SU-DHL-6 (cell line): ENCODE measurements around the gene STPG3.
"Not testable (repeated sequence)": the region's sequence is repeated elsewhere in the genome, so short reads cannot be mapped to it uniquely, and the experiment has no call there.

Source experiments
- H2AFZ ChIP-seq: fragments of 200-600 bp; sonication (generic); 2 replicates; pipeline ENCODE4 v1.6.1; 2014; ENCODE audit warnings: low read depth, mild to moderate bottlenecking, moderate library complexity, mixed read lengths, antibody characterized with exemption, low read length; ENCODE audit not compliant: severe bottlenecking
- H3F3A ChIP-seq: fragments of 200-600 bp; shearing (Covaris generic); 2 replicates; pipeline ENCODE4 v1.6.0; 2016; ENCODE audit warnings: antibody characterized with exemption, mild to moderate bottlenecking; ENCODE audit not compliant: insufficient read depth
- H3K27ac ChIP-seq: fragments of 200-600 bp; sonication (generic); 2 replicates; pipeline ENCODE4 v1.5.1; 2016; ENCODE audit warnings: low read depth, mild to moderate bottlenecking, low read length, moderate library complexity, mixed read lengths
- H3K27me3 ChIP-seq: fragments of 200-600 bp; sonication (generic), shearing (Covaris generic); 2 replicates; pipeline ENCODE4 v1.6.0; 2014; ENCODE audit warnings: mild to moderate bottlenecking, low read length
- H3K36me3 ChIP-seq: fragments of 200-600 bp; sonication (generic); 2 replicates; pipeline ENCODE4 v1.6.1; 2014; ENCODE audit warnings: mild to moderate bottlenecking, low read length, mixed read lengths
- H3K4me2 ChIP-seq: fragments of 300-600, 200-600 bp; shearing (Covaris generic), sonication (generic); 2 replicates; pipeline ENCODE4 v1.6.0; 2014; ENCODE audit warnings: low read length, low read depth, mild to moderate bottlenecking; ENCODE audit not compliant: poor library complexity, severe bottlenecking
- H3K4me3 ChIP-seq: fragments of 200-600 bp; sonication (generic); 2 replicates; pipeline ENCODE4 v1.5.1; 2014; ENCODE audit warnings: antibody characterized with exemption, low read length, mild to moderate bottlenecking, mixed read lengths; ENCODE audit not compliant: insufficient read depth, poor library complexity, severe bottlenecking
- H3K79me2 ChIP-seq: fragments of 200-600 bp; sonication (generic); 2 replicates; pipeline ENCODE4 v1.6.1; 2014; ENCODE audit warnings: mild to moderate bottlenecking, low read length, moderate library complexity; ENCODE audit not compliant: insufficient read depth
- H3K9ac ChIP-seq: fragments of 200-600 bp; sonication (generic); 2 replicates; pipeline ENCODE4 v1.7.0; 2014; ENCODE audit warnings: mild to moderate bottlenecking, low read length
- H3K9me2 ChIP-seq: fragments of 200-600 bp; sonication (generic); replicated peaks from 2 replicates; pipeline ENCODE4 v1.6.1; 2014; ENCODE audit warnings: low read length; ENCODE audit not compliant: insufficient read depth
- H3K9me3 ChIP-seq: fragments of 200-600 bp; sonication (generic); 2 replicates; pipeline ENCODE4 v1.6.1; 2014; ENCODE audit warnings: low read length, mixed read lengths; ENCODE audit not compliant: insufficient read depth
- H4K20me1 ChIP-seq: fragments of 200-600 bp; sonication (generic); 2 replicates; pipeline ENCODE4 v1.6.1; 2014; ENCODE audit warnings: low read depth, mild to moderate bottlenecking, antibody characterized with exemption, low read length, moderate library complexity, mixed read lengths
- CTCF ChIP-seq: fragments of 200-600 bp; sonication (generic); IDR thresholded peaks from one replicate; pipeline ENCODE4 v1.5.1; 2017; ENCODE audit warnings: antibody characterized with exemption, mild to moderate bottlenecking, low read length, moderate library complexity; ENCODE audit not compliant: insufficient read depth, poor library complexity, severe bottlenecking
- EZH2phosphoT487 ChIP-seq: fragments of 200-600 bp; sonication (generic), shearing (Covaris generic); conservative IDR thresholded peaks from 2 replicates; pipeline ENCODE4 v1.6.1; 2018; ENCODE audit warnings: mild to moderate bottlenecking, antibody characterized with exemption, low read length, moderate library complexity, mixed read lengths

The STPG3 gene

GRCh38 chr9:137236238-137236935 lies 14.7 kb upstream of the STPG3 start:
- Histone ChIP-seq H3K4me3 (no peak overlapping the region), H3K27ac (no peak overlapping the region), H2AFZ (no peak overlapping the region)

GRCh38 chr9:137236936-137237421 lies 14.1 kb upstream of the STPG3 start:
- Histone ChIP-seq H3K36me3 (peaks cover under 1% of the 10 kb centered on the region; the same call in 1 of the 2 replicates), H3K4me2 (peak overlapping the region; percentile 32), H3K27me3 (no peaks in the 10 kb centered on the region), H3K79me2 (peaks cover 5% of the 10 kb centered on the region), H3F3A (no peaks in the 10 kb centered on the region), H3K9me2 (no peaks in the 10 kb centered on the region), H3K9ac (peak overlapping the region; percentile 28; the same call in 1 of the 2 replicates), H3K27ac (no peak overlapping the region), H3K4me3 (no peak overlapping the region), H3K9me3 (no peaks in the 10 kb centered on the region), H2AFZ (no peak overlapping the region), H4K20me1 (peaks cover 4% of the 10 kb centered on the region; the same call in 1 of the 2 replicates)
- TF ChIP-seq EZH2phosphoT487: no peak
- TF ChIP-seq CTCF: no peak

More at GRCh38 chr9:137236238-137236935, 14.7 kb upstream of the STPG3 start:
- Histone ChIP-seq H3K9me3 (no peaks in the 10 kb centered on the region), H3K9me2 (no peaks in the 10 kb centered on the region), H4K20me1 (no peaks in the 10 kb centered on the region), H3K4me2 (peak overlapping the region; percentile 32), H3F3A (no peaks in the 10 kb centered on the region), H3K79me2 (no peaks in the 10 kb centered on the region; the same call in 1 of the 2 replicates), H3K27me3 (no peaks in the 10 kb centered on the region), H3K9ac (peak overlapping the region; percentile 28; the same call in 1 of the 2 replicates), H3K36me3 (no peaks in the 10 kb centered on the region)
- TF ChIP-seq CTCF: peak; percentile 99
- no peak for TF ChIP-seq EZH2phosphoT487

- Histone ChIP-seq H3K9me3 (no peaks in the 10 kb centered on the region), H3K9me2 (no peaks in the 10 kb centered on the region), H2AFZ (no peak overlapping the region), H3K27ac (no peak overlapping the region), H3F3A (no peaks in the 10 kb centered on the region), H3K4me2 (no peak overlapping the region), H4K20me1 (peaks cover 9% of the 10 kb centered on the region; the same call in 1 of the 2 replicates), H3K4me3 (no peak overlapping the region), H3K27me3 (no peaks in the 10 kb centered on the region), H3K79me2 (peaks cover 15% of the 10 kb centered on the region), H3K36me3 (peaks cover 8% of the 10 kb centered on the region; the same call in 1 of the 2 replicates), H3K9ac (no peak overlapping the region; the same call in 1 of the 2 replicates)
- TF ChIP-seq EZH2phosphoT487 (no peak), CTCF (no peak)
Observed at GRCh38 chr9:137237759-137238726, 13.0 kb upstream of the STPG3 start.

GRCh38 chr9:137239541-137240200 lies 11.4 kb upstream of the STPG3 start:
- not testable (repeated sequence) for H3K9me3 ChIP-seq, H3F3A ChIP-seq, H2AFZ ChIP-seq, H4K20me1 ChIP-seq, H3K36me3 ChIP-seq, H3K9me2 ChIP-seq, H3K27me3 ChIP-seq
- H3K9ac ChIP-seq: peak overlapping the region; percentile 95
- H3K4me2 ChIP-seq: peak overlapping the region; percentile 83
- peaks cover 15% of the 10 kb centered on the region for H3K79me2 ChIP-seq
- peak overlapping the region; percentile 91 for H3K27ac ChIP-seq
- peak overlapping the region; percentile 85 for H3K4me3 ChIP-seq
